Stomach (tissue), 9 donors: ENCODE results near the gene ZNF333. TPM values are rescaled to one million over a fixed set of nuclear protein-coding genes. Genes with fewer than 3 reads are reported as not detected.

ENCODE experiments used
- DNase-seq, 2 donors: peaks; one replicate each; pipeline versions ENCODE4 v3.0.0 to v3.0.0-alpha.2; 2013 to 2019
- H3K27ac ChIP-seq, 5 donors: fragments of 200-600 bp in 4 of 5; sonication (generic) in 4 of 5; one replicate each; pipeline ENCODE4 v1.5.1; 2013 to 2019; ENCODE audit warnings: mild to moderate bottlenecking in 1 of 5, moderate library complexity in 1 of 5
- H3K27me3 ChIP-seq, 3 donors: fragments of 200-600 bp; sonication (generic); one replicate each; pipeline ENCODE4 v1.5.1; 2017 to 2019; ENCODE audit warnings: mixed run types in 1 of 3
- H3K36me3 ChIP-seq, 4 donors: fragments of 200-600 bp; sonication (generic); 1 replicate in 3 of 4; 2 replicates in 1 of 4; pipeline ENCODE4 v1.5.1; 2016 to 2019
- H3K4me1 ChIP-seq, 4 donors: fragments of 200-600 bp; sonication (generic); one replicate each; pipeline ENCODE4 v1.5.1; 2016 to 2019
- H3K4me3 ChIP-seq, 4 donors: fragments of 200-600 bp; sonication (generic) in 3 of 4; one replicate each; pipeline ENCODE4 v1.5.1; 2016 to 2019; ENCODE audit warnings: mild to moderate bottlenecking in 1 of 4
- H3K9me3 ChIP-seq, 4 donors: fragments of 200-600 bp; sonication (generic); one replicate each; pipeline ENCODE4 v1.5.1; 2016 to 2019
- EP300 ChIP-seq: sonication (generic); formaldehyde crosslinking; IDR thresholded peaks from one replicate; pipeline ENCODE4 v1.6.1; 2017; ENCODE audit warnings: antibody characterized with exemption
- POLR2A ChIP-seq, 4 donors: fragments of 450-650 bp; IDR thresholded peaks; one replicate each; pipeline ENCODE4 v1.6.1; 2016; ENCODE audit warnings: antibody characterized with exemption in 4 of 4, control low read depth in 2 of 4, mild to moderate bottlenecking in 1 of 4, moderate library complexity in 1 of 4
- POLR2AphosphoS5 ChIP-seq, 3 donors: sonication (generic); formaldehyde crosslinking; IDR thresholded peaks; one replicate each; pipeline ENCODE4 v1.6.1; 2016; ENCODE audit warnings: antibody characterized with exemption in 3 of 3
- WGBS, 5 donors: extraction: QIAGEN DNeasy Blood & Tissue Kit in 3 of 5; methylation state at CpG; one replicate each; pipeline versions ENCODE4 v1.1.5 to v1.1.7; 2013 to 2018; 5-methylcytosine and 5-hydroxymethylcytosine counted together
- intact Hi-C: fragments of 100-400 bp; cut with DNase I; formaldehyde crosslinking; loops from one replicate; pipeline ENCODE4 v1.15.1; 2023; ENCODE audit warnings: low total_unique reads
- polyA plus RNA-seq, 3 donors: library from polyadenylated mRNA; stranded (reverse); fragments of 200-250 nt; gene quantifications; one replicate each; pipeline ENCODE4 v1.2.3, GENCODE V29; 2013
- total RNA-seq, 5 donors: library from RNA; depleted of rRNA; stranded (reverse); fragments of >200 nt; gene quantifications; one replicate each; pipeline versions ENCODE4 v1.1.0 to v1.2.3, GENCODE V29; 2014 to 2016
- TF ChIP-seq, protein P1 (sequence below), 7 experiments: fragments of 450-650 bp in 4 of 7; fragments of 200-600 bp in 3 of 7; sonication (generic) in 3 of 7; IDR thresholded peaks; one replicate each; pipeline ENCODE4 v1.5.1; 2016 to 2019; ENCODE audit warnings: antibody characterized with exemption in 7 of 7, control low read depth in 2 of 7, mild to moderate bottlenecking in 1 of 7
- donor health status: healthy with polysubstance abuse.
- donor health status: Bipolar disorder and iron deficiency.
- donor health status: healthy.

ZNF333 gene
- total and polyA plus RNA-seq, 8 donors, result 3.8 to 25.9 (median 5.2) TPM

DNA sequence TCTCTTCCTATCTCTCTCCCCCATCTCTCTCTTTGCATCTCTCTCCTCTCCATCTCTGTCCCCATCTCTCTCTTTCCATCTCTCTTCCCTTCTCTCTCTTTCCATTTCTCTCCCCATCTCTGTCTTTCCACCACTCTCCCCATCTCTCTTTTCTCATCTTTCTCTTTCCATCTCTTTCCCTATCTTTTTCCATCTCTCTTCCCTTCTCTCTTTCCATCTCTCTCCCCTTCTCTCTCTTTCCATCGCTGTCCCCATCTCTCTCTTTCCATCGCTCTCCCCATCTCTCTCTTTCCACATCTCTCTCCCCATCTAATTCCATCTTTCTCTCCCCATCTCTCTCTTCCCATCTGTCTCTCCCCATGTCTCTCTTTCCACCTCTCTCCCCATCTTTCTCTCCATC is 39.7 kb upstream of the ZNF333 start:
- TF ChIP-seq, protein P1, sequence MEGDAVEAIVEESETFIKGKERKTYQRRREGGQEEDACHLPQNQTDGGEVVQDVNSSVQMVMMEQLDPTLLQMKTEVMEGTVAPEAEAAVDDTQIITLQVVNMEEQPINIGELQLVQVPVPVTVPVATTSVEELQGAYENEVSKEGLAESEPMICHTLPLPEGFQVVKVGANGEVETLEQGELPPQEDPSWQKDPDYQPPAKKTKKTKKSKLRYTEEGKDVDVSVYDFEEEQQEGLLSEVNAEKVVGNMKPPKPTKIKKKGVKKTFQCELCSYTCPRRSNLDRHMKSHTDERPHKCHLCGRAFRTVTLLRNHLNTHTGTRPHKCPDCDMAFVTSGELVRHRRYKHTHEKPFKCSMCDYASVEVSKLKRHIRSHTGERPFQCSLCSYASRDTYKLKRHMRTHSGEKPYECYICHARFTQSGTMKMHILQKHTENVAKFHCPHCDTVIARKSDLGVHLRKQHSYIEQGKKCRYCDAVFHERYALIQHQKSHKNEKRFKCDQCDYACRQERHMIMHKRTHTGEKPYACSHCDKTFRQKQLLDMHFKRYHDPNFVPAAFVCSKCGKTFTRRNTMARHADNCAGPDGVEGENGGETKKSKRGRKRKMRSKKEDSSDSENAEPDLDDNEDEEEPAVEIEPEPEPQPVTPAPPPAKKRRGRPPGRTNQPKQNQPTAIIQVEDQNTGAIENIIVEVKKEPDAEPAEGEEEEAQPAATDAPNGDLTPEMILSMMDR (IDR thresholded peaks at IDR 0.05), result no peak
- TF ChIP-seq POLR2AphosphoS5 (IDR thresholded peaks at IDR 0.05) (no peak), EP300 (no peak), POLR2A (IDR thresholded peaks at IDR 0.05) (no peak)
- Histone ChIP-seq H3K36me3 (no peaks in the 10 kb centered on the region), H3K4me3 (no peak overlapping the region), H3K9me3 (no peaks in the 10 kb centered on the region), H3K27me3 (peaks cover 0 to 26% (median 0%) of the 10 kb centered on the region in 3 donors), H3K4me1 (no peaks in the 10 kb centered on the region), H3K27ac (no peak overlapping the region)
- intact Hi-C loops, result no loop called here
- 67 to 85% (median 69%) methylated on average over 2 of the region's 2 CpGs for WGBS, 5 donors
- DNase-seq, result no peak

DNA sequence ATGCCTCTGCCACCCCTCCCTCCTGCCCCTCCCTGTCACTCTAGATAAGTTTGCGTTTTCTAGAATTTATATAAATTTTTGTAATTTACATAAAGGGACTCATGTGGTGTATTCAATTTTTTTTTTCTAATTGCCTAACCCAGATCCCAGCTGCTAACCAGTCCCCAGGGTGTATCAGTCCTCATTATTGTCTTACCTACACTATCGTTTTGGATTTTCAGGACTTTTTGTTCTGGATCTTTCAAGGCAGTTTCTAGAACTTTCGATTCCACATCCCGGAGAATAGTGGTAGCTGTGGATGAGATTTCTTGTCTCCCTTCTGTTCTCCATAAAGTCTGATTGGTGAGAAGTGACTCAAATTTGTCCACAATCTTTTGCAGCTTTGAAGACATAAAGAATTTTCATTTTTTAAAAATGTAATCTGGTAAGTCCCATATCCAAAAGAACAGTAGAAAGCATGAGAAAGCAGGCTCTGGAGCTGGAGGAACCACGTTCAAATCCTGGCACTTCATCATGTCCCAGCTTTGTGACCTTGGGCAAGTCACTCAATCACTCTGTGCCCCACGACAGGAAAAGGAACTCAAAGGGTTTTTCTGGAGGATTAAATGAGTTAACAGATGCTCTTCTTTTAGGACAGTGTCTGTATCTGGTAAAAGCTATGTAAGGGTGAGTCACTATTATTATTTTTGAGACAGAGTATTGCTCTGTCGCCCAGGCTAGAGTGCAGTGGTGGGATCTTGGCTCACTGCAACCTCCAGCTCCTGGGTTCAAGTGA is 34.9 kb upstream of the ZNF333 start:
- no peak overlapping the region for H3K27ac ChIP-seq
- DNase-seq, result no peak
- H3K9me3 ChIP-seq, result no peaks in the 10 kb centered on the region
- H3K36me3 ChIP-seq, result no peaks in the 10 kb centered on the region
- intact Hi-C loops, result no loop called here
- no peaks in the 10 kb centered on the region for H3K4me1 ChIP-seq
- TF ChIP-seq POLR2A (IDR thresholded peaks at IDR 0.05) (no peak), POLR2AphosphoS5 (IDR thresholded peaks at IDR 0.05) (no peak), EP300 (no peak)
- TF ChIP-seq, protein P1 (IDR thresholded peaks at IDR 0.05), result no peak
- no peak overlapping the region for H3K4me3 ChIP-seq
- H3K27me3 ChIP-seq, result peaks cover 0 to 9% (median 0%) of the 10 kb centered on the region in 3 donors
- WGBS, 5 donors, result 60 to 72% (median 67%) methylated on average over 7 of the region's 7 CpGs

DNA sequence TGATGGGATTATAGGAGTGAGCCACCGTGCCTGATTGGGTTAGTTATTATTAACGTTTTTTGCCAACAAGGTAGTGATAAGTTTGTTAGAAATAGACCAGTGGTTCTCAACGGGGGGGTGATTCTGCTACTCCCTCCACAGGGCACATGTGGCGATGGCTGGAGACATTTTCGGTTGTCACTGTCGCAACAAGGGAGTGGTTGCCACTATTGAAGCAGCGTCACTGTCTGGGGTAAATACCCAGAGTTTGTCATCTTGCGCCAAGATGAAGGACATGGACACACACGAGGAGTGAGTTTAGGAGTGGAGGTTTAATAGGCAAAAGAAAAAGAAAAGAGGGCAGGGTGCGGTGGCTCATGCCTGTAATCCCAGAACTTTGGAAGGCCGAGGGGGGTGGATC is 34.1 kb upstream of the ZNF333 start:
- TF ChIP-seq, protein P1 (IDR thresholded peaks at IDR 0.05), result no peak
- TF ChIP-seq POLR2A (IDR thresholded peaks at IDR 0.05), result no peak
- TF ChIP-seq POLR2AphosphoS5 (IDR thresholded peaks at IDR 0.05), result no peak
- TF ChIP-seq EP300, result no peak
- 69 to 77% (median 70%) methylated on average over 10 to 11 of the region's 11 CpGs for WGBS, 5 donors
- Histone ChIP-seq H3K4me1 (no peaks in the 10 kb centered on the region), H3K4me3 (no peak overlapping the region), H3K27me3 (peaks cover 0 to 7% (median 0%) of the 10 kb centered on the region in 3 donors), H3K9me3 (no peaks in the 10 kb centered on the region), H3K36me3 (no peaks in the 10 kb centered on the region), H3K27ac (no peak overlapping the region)
- intact Hi-C loops, result no loop called here
- DNase-seq, result no peak

DNA sequence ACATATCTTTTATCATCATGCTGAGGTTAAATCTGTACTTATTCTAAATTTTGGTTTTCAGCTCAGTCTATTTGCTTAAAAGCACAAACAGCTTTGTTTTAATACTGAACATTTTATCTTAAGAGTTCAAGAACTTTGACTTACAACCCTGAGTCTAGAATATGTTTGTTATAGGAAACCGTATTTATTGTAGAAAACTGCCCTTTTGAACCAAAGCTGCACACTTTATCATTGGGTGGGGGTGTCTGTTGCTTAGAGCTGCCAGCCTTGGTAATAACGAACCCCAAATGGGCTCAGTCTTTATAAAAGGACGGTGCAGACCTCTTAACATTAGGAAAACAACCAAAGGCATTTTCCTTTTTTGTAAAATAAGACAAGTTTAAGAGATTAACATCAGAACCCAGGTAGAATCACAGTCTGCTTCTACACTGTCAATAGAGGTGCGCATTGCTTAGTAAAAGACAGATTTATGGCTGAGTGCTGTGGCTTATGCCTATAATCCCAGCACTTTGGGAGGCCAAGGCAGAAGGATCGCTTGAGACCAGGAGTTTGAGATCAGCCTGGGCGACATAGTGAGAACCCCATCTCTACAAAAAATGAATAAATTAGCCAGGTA is 29.9 kb upstream of the ZNF333 start:
- intact Hi-C loops, result no loop called here
- no peaks in the 10 kb centered on the region for H3K9me3 ChIP-seq

More for the DNA sequence above, 29.9 kb upstream of the ZNF333 start:
- WGBS, 5 donors, result 29 to 52% (median 44%) methylated on average over 6 of the region's 6 CpGs
- H3K36me3 ChIP-seq, result no peaks in the 10 kb centered on the region
- H3K4me1 ChIP-seq, result no peaks in the 10 kb centered on the region
- H3K4me3 ChIP-seq, result no peak overlapping the region
- no peak for DNase-seq
- H3K27me3 ChIP-seq, result peaks cover 0 to 9% (median 4%) of the 10 kb centered on the region in 3 donors
- no peak overlapping the region for H3K27ac ChIP-seq
- TF ChIP-seq, protein P1 (IDR thresholded peaks at IDR 0.05), result no peak
- TF ChIP-seq EP300 (no peak), POLR2A (IDR thresholded peaks at IDR 0.05) (no peak), POLR2AphosphoS5 (IDR thresholded peaks at IDR 0.05) (no peak)
